Vagina (tissue), 2 donors: Measurements from ENCODE around the gene AKT1S1.

ENCODE experiments used
- POLR2A ChIP-seq, 2 donors: fragments of 450-650 bp; IDR thresholded peaks; one replicate each; pipeline ENCODE4 v1.6.1; 2017; ENCODE audit warnings: antibody characterized with exemption in 2 of 2, mild to moderate bottlenecking in 2 of 2, moderate library complexity in 2 of 2
- TF ChIP-seq, protein P1 (sequence below), 3 experiments: fragments of 450-650 bp in 2 of 3; fragments of 200-600 bp in 1 of 3; sonication (generic) in 1 of 3; IDR thresholded peaks; one replicate each; pipeline ENCODE4 v1.5.1; 2017 to 2019; ENCODE audit warnings: antibody characterized with exemption in 3 of 3, mild to moderate bottlenecking in 2 of 3, moderate library complexity in 2 of 3

DNA sequence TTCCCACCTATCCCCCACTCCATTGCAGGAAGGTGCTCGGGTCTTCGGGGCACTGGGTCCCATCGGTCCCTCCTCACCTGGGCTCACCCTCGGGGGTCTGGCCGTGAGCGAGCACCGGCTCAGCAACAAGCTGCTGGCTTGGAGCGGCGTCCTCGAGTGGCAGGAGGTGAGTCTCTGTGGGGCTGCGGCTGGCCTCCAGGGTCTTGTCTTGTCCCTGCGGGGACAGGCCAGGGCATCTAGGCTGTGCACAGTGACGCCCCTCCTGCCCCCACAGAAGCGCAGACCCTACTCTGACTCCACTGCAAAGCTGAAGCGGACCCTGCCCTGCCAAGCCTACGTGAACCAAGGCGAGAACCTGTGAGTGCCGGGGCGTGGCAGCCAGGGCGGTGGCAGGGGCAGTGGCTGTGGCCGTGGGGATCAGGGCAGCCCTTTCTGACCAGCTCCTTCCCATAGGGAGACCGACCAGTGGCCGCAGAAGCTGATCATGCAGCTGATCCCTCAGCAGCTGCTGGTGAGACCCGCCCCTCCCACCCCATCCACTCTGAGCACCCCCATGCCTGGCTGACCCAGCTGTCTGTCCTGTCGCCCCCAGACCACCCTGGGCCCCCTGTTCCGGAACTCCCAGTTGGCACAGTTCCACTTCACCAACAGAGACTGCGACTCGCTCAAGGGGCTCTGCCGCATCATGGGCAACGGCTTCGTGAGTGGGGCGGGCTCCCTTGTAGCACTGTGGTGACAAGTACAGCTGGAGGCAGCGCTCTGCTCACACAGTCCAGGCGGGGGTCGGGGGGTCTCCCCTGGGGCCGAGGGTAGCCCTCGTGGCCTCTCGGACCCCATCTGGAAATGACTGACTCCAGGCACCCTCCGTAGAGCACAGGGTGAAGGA lies 22.5 kb downstream of the AKT1S1 start:
- TF ChIP-seq, protein P1, sequence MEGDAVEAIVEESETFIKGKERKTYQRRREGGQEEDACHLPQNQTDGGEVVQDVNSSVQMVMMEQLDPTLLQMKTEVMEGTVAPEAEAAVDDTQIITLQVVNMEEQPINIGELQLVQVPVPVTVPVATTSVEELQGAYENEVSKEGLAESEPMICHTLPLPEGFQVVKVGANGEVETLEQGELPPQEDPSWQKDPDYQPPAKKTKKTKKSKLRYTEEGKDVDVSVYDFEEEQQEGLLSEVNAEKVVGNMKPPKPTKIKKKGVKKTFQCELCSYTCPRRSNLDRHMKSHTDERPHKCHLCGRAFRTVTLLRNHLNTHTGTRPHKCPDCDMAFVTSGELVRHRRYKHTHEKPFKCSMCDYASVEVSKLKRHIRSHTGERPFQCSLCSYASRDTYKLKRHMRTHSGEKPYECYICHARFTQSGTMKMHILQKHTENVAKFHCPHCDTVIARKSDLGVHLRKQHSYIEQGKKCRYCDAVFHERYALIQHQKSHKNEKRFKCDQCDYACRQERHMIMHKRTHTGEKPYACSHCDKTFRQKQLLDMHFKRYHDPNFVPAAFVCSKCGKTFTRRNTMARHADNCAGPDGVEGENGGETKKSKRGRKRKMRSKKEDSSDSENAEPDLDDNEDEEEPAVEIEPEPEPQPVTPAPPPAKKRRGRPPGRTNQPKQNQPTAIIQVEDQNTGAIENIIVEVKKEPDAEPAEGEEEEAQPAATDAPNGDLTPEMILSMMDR (IDR thresholded peaks at IDR 0.05): no peak
- TF ChIP-seq POLR2A (IDR thresholded peaks at IDR 0.05): no peak
